ENCODE results near the gene SGMS1.

Gene SGMS1

GRCh38 chr10:50405723-50406122 lies 218.0 kb downstream of the SGMS1 start:
- TF ChIP-seq CTCF (IDR thresholded peaks at IDR 0.05; ENCODE audit: control insufficient read depth, insufficient read depth, low read depth, low read length, missing control alignments), result no peak
- no peak for DNase-seq (ENCODE audit: low read depth)
- H3K4me3 ChIP-seq (ENCODE audit: control insufficient read depth, low read depth, low read length), result no peak overlapping the region

GRCh38 chr10:50404021-50404773 lies 219.6 kb downstream of the SGMS1 start:
- no peak for TF ChIP-seq CTCF (IDR thresholded peaks at IDR 0.05; ENCODE audit: control insufficient read depth, insufficient read depth, low read depth, low read length, missing control alignments)
- no peak for DNase-seq (ENCODE audit: low read depth)
- no peak overlapping the region for H3K4me3 ChIP-seq (ENCODE audit: control insufficient read depth, low read depth, low read length)

GRCh38 chr10:50403074-50403473 lies 220.7 kb downstream of the SGMS1 start:
- TF ChIP-seq CTCF (IDR thresholded peaks at IDR 0.05; ENCODE audit: control insufficient read depth, insufficient read depth, low read depth, low read length, missing control alignments), result no peak
- DNase-seq (ENCODE audit: low read depth), result no peak
- no peak overlapping the region for H3K4me3 ChIP-seq (ENCODE audit: control insufficient read depth, low read depth, low read length)

- no peak for DNase-seq (ENCODE audit: low read depth)
- TF ChIP-seq CTCF (IDR thresholded peaks at IDR 0.05; ENCODE audit: control insufficient read depth, insufficient read depth, low read depth, low read length, missing control alignments), result no peak
- H3K4me3 ChIP-seq (ENCODE audit: control insufficient read depth, low read depth, low read length), result no peak overlapping the region
Observed at GRCh38 chr10:50402466-50402865, 221.3 kb downstream of the SGMS1 start.

- TF ChIP-seq CTCF (IDR thresholded peaks at IDR 0.05; ENCODE audit: control insufficient read depth, insufficient read depth, low read depth, low read length, missing control alignments), result no peak
- no peak overlapping the region for H3K4me3 ChIP-seq (ENCODE audit: control insufficient read depth, low read depth, low read length)
- no peak for DNase-seq (ENCODE audit: low read depth)
Observed at GRCh38 chr10:50400694-50401093, 223.1 kb downstream of the SGMS1 start.

- no peak overlapping the region for H3K4me3 ChIP-seq (ENCODE audit: control insufficient read depth, low read depth, low read length)
- no peak for DNase-seq (ENCODE audit: low read depth)
- TF ChIP-seq CTCF (IDR thresholded peaks at IDR 0.05; ENCODE audit: control insufficient read depth, insufficient read depth, low read depth, low read length, missing control alignments), result no peak
Observed at GRCh38 chr10:50398823-50399222, 224.9 kb downstream of the SGMS1 start.

All from AG09309 (cell line).